ENCODE data around the gene MRPL44. TPM values are rescaled to one million over a fixed set of nuclear protein-coding genes. Genes with fewer than 3 reads are reported as not detected.

Gene MRPL44
- total and polyA plus RNA-seq, 2 of the 13 experiments (the other 11 are each of a cell fraction or from before 2014, with no cell fraction given), result 38.4 to 78.0 TPM

DNA sequence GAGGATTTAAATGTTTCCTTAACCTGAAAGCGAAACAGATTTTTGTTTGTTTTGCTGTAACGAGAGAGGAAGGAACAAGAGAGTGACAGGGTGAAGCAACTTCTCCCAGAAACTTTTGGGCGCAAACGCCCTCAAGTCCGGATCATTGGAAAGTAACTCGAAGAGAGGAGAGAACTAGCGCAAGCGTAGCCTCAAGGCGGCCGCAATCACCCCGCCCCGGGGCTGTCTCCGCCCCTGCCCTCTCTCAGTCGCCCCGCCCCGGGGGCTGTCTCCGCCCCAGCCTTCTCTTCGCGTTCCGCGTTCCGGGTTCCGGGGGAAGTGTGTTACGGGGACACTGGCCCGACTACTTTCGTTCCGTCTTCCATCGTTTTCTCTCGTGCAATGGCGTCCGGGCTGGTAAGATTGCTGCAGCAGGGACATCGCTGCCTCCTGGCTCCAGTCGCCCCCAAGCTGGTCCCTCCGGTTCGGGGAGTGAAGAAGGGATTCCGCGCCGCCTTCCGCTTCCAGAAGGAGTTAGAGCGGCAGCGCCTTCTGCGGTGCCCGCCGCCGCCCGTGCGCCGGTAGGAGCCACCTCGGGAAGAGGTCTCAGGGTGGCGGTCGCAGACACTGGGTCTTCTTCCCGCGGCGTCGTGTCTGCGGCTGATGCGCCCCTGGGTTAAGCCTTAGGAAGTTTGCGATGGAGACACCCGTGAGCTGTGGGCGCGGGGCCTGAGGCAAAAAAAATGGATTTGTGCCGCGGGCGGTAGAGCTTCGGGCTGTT lies at the start of gene MRPL44 (continued):
- TF ChIP-seq HOMEZ (CRISPR knock-in tag; IDR thresholded peaks at IDR 0.05; ENCODE audit: low read depth) (peak; percentile 98), HNF4A (CRISPR knock-in tag; IDR thresholded peaks at IDR 0.05) (peak; percentile 59), JUNB (CRISPR knock-in tag; IDR thresholded peaks at IDR 0.05; ENCODE audit: borderline replicate concordance) (no peak), ZBTB44 (CRISPR knock-in tag; IDR thresholded peaks at IDR 0.05) (peak; percentile 98), ZNF281 (CRISPR knock-in tag; IDR thresholded peaks at IDR 0.05; ENCODE audit: borderline replicate concordance) (peak; percentile 74; the same call in 1 of the 2 replicates), ZNF496 (CRISPR knock-in tag; IDR thresholded peaks at IDR 0.05; ENCODE audit: insufficient replicate concordance) (no peak), ZBTB42 (CRISPR knock-in tag; IDR thresholded peaks at IDR 0.05) (no peak; the same call in 1 of the 2 replicates), SP4 (CRISPR knock-in tag; IDR thresholded peaks at IDR 0.05) (peak; percentile 99), ZNF660 (CRISPR knock-in tag; IDR thresholded peaks at IDR 0.05; ENCODE audit: borderline replicate concordance, low read depth) (no peak; the same call in 1 of the 2 replicates), ZZZ3 (CRISPR knock-in tag; IDR thresholded peaks at IDR 0.05; ENCODE audit: borderline replicate concordance) (peak; percentile 97; the same call in 1 of the 2 replicates), MXI1 (IDR thresholded peaks at IDR 0.05; ENCODE audit: borderline replicate concordance, low read depth, low read length) (peak; percentile 93), MBNL3 (CRISPR knock-in tag; conservative IDR thresholded peaks at IDR 0.05) (0 out of 2 replicates have a peak, but pooled peaks have one; percentile 63), PITX1 (CRISPR knock-in tag; IDR thresholded peaks at IDR 0.05) (peak; percentile 88), RCOR2 (CRISPR knock-in tag; IDR thresholded peaks at IDR 0.05) (peak; percentile 88), ZNF609 (CRISPR knock-in tag; IDR thresholded peaks at IDR 0.05; ENCODE audit: borderline replicate concordance) (peak; percentile 85; the same call in 1 of the 2 replicates), ZNF282 (IDR thresholded peaks at IDR 0.05; ENCODE audit: partially characterized antibody) (no peak), RXRA (CRISPR knock-in tag; IDR thresholded peaks at IDR 0.05) (peak; percentile 94), ZNF790 (CRISPR knock-in tag; IDR thresholded peaks at IDR 0.05; ENCODE audit: borderline replicate concordance) (peak; percentile 95)

Measured in HepG2 (cell line).